Right lung (tissue), 5 donors: ENCODE data around the gene GNA14. TPM values are rescaled to one million over a fixed set of nuclear protein-coding genes. Genes with fewer than 3 reads are reported as not detected.
"Not testable (repeated sequence)": the region's sequence is repeated elsewhere in the genome, so short reads cannot be mapped to it uniquely, and the experiment has no call there.

Source experiments
- DNase-seq, 2 donors: peaks; one replicate each; pipeline ENCODE4 v3.0.0-alpha.2; 2013
- polyA plus RNA-seq, 5 donors: library from polyadenylated mRNA; unstranded; fragments of 120-200 nt; gene quantifications; one replicate each; pipeline versions ENCODE4 v1.2.1 to v1.2.3, GENCODE V29; 2013; ENCODE audit warnings: inconsistent platforms in 1 of 5, low replicate concordance in 1 of 5; ENCODE audit not compliant: insufficient read length in 5 of 5, insufficient read depth in 1 of 5

Gene GNA14
- polyA plus RNA-seq, 5 donors = 8.4 to 13.5 (median 10.8) TPM

DNA sequence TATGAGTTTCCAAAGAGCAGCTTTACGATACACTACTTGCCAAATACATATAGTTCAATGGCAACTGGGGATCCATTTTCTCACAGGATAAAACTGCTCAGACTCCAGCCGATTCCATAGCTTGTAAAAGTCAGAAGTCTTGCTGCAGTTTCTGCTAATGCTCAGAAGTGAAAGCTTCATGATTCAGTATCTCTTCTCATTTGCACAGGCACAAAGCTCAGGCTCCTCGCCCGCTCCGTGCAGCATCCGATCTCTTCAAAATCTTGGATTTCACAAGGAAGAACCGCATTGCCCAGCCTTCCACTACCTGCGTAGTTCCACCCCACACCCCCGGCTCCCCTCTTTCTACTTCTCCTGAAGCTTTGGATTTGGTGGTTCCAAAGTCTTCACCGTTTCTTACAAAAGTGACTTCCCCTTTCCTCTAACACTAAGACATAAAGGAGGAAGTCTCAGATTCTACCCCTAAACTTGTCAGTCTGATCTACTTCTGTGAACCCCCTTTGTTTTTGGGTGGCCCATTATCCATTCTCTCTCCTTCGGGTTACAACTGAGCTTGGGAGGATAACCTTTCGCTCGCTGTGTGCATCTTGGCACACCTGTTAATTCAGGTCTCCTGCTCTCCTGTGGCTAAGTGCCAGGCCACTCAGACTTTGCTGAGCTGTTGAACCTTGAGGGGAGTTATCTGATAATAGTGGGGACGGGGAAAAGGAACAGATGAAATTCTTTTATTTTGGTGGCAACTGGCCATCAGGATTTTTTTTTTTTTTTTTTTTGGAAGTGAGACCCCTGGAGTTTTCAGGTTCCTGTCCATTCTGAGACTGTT, 194.1 kb downstream of the GNA14 start:
- no peak for DNase-seq

DNA sequence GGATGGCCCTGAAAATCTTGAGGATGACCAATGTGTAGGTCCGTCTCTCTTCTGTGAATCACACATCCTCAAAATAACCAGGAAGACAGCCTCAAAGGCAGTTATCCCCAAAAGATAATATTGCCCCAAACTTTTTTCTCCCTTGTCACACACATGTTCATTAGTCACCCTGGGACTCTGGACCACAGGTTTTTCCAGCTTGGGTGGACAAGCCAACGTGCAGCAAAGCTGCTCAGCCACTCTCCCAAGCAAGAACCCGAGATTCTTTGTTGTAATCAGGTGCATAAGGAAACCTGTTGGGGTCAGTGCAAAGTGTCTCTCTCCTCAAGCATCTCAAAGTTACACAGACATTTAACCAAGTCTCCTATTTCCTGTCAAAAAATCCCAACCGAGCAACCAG, 196.6 kb downstream of the GNA14 start:
- DNase-seq = no peak

GRCh38 chr9:77450085-77450475, 198.0 kb downstream of the GNA14 start:
- no peak for DNase-seq

DNA sequence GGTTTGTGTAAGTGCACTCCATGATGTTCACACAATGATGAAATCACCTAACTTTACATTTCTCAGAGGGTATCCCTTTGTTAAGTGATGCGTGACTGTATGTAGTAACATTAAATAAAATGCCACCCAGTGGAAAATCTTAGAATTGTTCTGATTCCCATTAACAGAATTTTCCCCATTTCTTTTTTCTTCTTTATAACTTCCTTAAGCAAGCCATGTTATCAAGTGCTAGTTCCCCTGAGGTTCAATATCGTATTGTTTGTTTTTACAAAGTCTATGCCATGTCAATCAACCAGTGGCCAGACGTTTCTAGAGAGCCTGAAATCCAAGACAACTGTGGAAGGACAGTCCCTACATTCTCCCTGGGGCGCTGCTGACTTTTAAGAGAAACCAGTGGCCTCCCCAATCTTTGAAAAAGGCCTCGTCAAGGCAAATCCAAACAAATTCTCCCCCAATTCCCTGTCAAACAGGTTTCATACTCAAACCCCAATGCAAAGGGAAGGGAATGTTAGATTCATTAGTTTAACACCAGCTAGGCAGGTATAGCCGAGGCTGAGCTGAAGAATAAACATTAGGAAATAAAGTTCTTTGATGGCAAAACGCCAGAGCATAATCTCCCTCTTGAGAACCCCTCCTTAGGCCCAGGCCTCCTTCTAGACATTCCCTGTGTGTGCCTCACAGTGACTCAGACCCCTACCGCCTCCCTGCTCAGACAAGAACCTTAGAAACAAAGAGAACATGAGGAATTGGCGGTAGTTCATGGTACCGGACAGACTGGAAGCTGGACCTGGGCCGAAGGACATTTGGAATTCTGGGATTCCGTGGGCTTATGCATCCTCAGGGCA, 198.7 kb downstream of the GNA14 start:
- peak; percentile 58 to 65 for DNase-seq

DNA sequence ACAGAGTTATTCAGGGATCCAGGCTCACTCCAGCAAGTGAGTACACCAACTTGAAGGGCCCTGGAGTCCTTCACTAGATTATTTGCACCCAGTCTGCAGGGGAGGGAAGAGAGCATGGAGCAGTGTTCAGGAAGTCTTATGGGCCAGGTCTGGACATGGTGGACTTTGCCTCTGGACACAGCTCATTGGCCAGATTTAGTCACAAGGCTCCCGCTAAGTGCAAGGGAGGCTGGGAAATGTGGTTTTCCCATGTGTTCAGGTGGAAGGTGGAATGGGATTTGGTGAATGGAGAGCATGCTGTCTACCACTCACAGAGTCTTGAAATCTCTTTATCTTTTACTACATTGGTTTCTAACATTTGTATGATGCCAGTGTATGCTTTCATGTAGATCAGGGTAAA, 200.5 kb downstream of the GNA14 start:
- no peak for DNase-seq

DNA sequence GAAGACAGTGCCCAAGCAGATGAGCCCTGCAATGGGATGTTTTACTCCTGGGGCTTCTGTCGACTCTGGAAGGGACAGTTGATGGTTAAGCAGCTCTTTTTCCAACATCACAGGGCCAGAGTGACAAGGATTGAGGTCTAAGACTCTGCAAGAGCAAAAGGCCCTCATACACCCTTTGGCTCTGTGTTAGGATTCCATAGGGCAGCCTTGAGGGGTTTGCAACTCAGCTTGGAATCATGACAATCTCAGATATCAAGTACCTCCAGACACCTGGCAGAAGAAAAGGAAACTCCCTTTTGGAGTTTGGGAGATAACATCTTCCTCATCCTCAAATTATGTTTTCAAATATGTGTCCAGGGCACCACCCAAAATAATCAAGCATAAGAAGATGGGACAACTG, 205.7 kb downstream of the GNA14 start:
- DNase-seq = no peak

- DNase-seq = not testable (repeated sequence)
Observed at GRCh38 chr9:77441124-77441523, 207.0 kb downstream of the GNA14 start.

DNA sequence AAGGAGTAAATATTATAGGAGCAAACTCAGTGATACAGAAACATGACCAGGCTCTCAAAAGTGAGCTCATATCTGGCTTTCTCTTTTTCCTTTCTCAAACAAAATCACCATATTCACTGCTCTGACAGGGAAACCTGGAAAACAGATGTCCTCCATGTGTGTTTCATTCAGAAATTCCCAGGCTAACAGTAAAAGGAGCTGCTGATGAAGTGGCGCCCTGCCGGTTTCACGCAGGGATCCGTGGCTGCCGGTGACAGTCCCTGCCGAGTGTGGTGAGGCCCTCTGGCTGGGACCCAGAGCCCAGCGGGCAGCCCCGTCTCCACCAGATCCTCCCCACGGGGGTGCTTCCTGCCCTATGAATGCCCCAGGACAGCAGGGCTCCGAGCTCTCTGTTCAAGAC, 208.1 kb downstream of the GNA14 start:
- no peak for DNase-seq

DNA sequence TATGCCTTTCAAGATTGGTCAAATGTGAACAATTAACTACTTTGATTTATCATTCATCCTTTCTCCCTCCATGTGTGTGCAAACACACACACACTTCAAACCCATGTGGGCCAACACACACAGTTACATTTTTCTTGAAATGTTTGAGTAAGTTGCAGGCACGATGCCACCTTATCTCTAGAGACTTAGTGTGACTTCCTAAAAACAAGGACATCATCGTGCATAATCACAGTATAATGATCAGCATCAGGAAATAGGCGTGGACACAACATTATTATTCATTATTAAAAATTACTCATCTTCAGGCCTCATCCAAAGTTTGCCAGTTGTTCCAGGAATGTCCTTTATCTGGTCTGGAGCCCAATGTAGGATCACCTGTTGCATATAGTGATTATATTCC, 209.5 kb downstream of the GNA14 start:
- no peak for DNase-seq

- DNase-seq = no peak
Observed at GRCh38 chr9:77435688-77436087, 212.4 kb downstream of the GNA14 start.

- DNase-seq = no peak
Observed at GRCh38 chr9:77435277-77435676, 212.8 kb downstream of the GNA14 start.

DNA sequence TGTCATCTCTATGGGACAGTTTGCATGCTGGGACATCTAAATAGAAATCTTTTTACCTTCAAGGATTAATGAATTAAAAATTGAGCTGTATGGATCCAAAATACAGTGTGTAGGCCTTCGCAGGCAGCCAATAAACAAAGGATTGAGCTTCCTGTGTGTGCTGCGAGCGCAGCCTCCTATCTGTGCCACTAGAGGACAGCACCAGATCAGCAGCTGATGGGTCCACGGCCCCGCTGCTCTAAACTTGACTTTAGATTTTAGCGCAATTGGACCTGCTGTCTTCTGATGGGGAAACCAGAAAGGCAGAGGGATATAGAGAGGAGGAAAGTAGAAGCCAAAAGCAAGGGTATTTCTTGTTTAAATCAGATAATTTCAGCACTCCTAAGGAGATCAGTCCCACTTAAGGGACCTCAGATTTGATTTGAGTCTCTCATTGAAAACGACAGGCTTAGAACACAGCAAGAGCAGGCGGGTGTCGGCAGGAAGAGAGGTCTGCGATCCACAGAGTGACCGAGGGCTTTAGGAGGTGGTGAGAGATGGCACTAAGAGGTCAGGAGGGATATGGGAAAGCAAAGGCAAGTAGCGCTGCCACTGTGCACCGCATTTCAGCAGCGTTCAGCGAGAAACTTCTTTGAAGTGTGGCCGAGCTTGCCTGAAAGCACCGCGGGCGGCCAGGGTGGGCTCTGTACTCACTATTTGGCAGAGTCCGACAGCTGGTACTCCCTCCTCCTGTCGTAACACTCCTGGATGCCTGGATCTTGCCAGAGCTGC, 214.3 kb downstream of the GNA14 start:
- DNase-seq = peak in 1 of 2 donors; percentile 70

GRCh38 chr9:77432053-77432452, 216.1 kb downstream of the GNA14 start:
- DNase-seq = no peak

GRCh38 chr9:77429928-77430327, 218.2 kb downstream of the GNA14 start:
- no peak for DNase-seq

DNA sequence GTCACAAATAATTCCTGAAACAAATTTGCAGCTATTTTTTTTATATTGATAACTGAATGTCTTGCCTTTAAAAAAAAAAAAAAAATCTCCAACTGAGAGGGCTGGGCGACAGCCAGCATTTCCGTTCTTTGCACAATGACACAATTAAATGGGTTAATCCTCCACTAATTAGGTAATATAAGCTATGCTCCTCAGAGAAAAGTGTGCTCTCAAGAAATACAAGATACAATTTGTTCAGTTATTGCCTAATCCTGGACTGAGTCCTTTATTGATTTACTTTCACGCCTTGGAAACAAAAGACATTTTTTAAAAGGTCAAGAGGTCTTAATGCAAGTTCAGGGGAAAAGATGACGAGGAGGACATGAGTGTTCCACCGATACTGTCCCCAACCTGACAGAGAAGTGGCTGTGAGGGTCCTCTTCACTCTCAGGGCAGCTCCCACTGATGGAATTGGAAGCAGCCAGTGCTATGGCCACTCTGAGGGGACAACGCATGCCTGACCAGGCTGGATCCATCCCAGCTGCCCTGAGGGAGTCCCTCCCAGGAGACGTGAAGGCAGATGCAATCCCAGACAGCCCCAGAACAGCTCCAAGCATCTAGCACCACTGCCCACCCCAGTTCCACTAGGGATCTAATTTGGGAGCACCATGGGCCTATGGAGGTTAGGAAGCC, 220.7 kb downstream of the GNA14 start:
- no peak for DNase-seq

DNA sequence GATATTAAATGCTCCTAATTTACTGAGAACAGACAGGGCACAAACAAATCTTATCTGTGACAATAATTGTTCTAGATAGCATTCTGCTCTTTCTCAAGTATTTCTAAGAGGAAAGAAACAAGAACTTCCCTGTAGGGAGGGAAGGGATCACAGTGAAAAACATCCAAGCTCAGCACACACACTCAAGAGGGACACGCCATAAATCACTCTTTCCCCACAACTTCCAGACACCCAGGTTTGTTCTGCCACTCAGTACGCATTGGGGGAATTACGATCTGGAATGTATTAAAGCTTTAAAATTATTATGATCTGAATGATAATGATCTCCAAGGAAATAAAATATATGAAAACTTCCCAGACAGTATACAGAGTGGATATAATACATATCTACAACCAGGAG, 221.4 kb downstream of the GNA14 start:
- DNase-seq = no peak

DNA sequence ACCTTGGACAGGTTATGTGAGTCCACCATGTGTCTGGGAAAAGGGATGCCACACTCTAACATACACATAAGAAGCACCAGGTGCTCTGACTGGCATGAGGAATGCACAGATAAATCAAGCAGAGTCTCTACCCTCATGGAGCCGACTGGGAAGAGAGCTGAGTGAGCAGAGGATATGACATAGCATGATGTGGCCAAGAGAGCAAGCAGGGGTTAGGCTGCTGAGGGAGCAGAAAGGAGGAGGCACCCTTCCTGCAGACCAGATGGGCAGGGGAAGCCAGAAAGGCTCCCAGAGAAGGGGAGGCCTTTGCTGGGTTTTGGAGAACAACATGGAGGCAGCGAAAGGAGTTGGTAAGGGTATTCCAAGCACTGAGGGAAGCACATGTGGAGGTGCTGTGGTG, 223.1 kb downstream of the GNA14 start:
- DNase-seq = no peak

- DNase-seq = no peak
Observed at GRCh38 chr9:77423841-77424240, 224.3 kb downstream of the GNA14 start.

- no peak for DNase-seq
Observed at GRCh38 chr9:77422969-77423368, 225.2 kb downstream of the GNA14 start.

- DNase-seq = no peak
Observed at GRCh38 chr9:77421506-77422265, 226.4 kb downstream of the GNA14 start.

- DNase-seq = no peak
Observed at GRCh38 chr9:77420641-77421040, 227.5 kb downstream of the GNA14 start.
